AG04450 (cell line): ENCODE results near the gene LECT2. TPM values are rescaled to one million over a fixed set of nuclear protein-coding genes. Genes with fewer than 3 reads are reported as not detected.
A peak's percentile ranks its signal among the peaks of the same experiment; 100 is the strongest.

Source experiments
- CTCF ChIA-PET: fragments of 300-600, 350-600 bp; formaldehyde crosslinking; extraction: SDS; loops from one replicate; lab custom pipeline; 2022; ENCODE audit warnings: antibody characterized with exemption, inconsistent platforms; lab: Charles Lee
- POLR2A ChIA-PET: fragments of 350-600 bp; formaldehyde crosslinking; extraction: SDS; loops from one replicate; lab custom pipeline; 2021; ENCODE audit warnings: antibody characterized with exemption, inconsistent platforms; lab: Yijun Ruan, JAX
- DNase-seq: peaks from one replicate; pipeline ENCODE4 v3.0.0-alpha.2; 2011; ENCODE audit warnings: low read depth, low spot score
- H3K27ac ChIP-seq: one replicate; pipeline ENCODE4 v1.5.1; 2012; ENCODE audit warnings: low read depth, low read length, control low read depth
- H3K27me3 ChIP-seq: one replicate; pipeline ENCODE4 v1.6.0; 2012; ENCODE audit warnings: low read length; ENCODE audit not compliant: control insufficient read depth, insufficient read depth
- H3K4me3 ChIP-seq: 2 replicates; pipeline ENCODE4 v1.5.1; 2011; ENCODE audit warnings: mild to moderate bottlenecking, low read depth, low read length, control low read depth
- H3K9me3 ChIP-seq: 2 replicates; pipeline ENCODE4 v1.5.1; 2012; ENCODE audit warnings: low read length; ENCODE audit not compliant: control insufficient read depth, insufficient read depth
- polyA plus RNA-seq: library from polyadenylated mRNA; depleted of rRNA; stranded (reverse); fragments of >200 nt; gene quantifications from 2 replicates; pipeline ENCODE4 v1.2.3, GENCODE V29; 2011
- TF ChIP-seq, protein P1 (sequence below): IDR thresholded peaks from 2 replicates; pipeline ENCODE4 v1.5.1; 2011; ENCODE audit warnings: low read depth, low read length, control low read depth, inconsistent platforms

The LECT2 gene
- polyA plus RNA-seq, 1 experiment: not detected

DNA sequence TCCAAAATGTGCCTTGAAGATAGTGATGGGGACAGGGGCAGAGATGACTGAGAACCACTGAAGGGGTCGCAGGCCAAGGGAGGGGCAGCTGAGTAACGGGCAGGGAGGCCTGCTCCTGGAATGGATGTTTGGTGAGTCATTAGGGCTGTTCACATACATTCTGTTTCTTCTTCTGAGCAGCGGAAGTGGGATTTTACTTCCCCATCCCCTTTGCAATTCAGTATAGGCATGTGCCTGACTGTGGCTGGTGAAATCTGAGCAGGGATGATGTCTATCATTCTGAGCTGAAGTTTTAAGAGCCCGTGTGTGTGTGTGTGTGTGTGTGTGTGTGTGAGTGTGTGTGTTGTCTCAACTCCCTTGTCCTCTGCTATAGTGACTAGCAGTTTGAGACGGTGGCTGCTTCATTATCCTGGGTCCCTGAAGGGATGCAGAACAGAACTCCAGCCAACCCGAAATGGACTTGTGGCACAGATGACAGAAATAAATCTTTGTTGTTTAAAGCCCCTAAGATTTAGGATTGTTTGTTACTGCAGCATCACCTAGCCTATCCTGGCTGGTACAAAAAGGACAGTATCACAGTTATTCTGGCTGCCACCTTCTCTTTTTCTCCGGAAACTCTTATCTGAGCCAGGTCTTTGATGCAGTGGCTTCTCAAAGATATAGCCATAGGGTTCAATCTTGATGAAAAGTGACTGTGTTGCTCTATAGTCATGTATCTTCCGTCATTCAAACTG is 44.8 kb upstream of the LECT2 start:
- CTCF ChIA-PET: no interaction called here
- TF ChIP-seq, protein P1, sequence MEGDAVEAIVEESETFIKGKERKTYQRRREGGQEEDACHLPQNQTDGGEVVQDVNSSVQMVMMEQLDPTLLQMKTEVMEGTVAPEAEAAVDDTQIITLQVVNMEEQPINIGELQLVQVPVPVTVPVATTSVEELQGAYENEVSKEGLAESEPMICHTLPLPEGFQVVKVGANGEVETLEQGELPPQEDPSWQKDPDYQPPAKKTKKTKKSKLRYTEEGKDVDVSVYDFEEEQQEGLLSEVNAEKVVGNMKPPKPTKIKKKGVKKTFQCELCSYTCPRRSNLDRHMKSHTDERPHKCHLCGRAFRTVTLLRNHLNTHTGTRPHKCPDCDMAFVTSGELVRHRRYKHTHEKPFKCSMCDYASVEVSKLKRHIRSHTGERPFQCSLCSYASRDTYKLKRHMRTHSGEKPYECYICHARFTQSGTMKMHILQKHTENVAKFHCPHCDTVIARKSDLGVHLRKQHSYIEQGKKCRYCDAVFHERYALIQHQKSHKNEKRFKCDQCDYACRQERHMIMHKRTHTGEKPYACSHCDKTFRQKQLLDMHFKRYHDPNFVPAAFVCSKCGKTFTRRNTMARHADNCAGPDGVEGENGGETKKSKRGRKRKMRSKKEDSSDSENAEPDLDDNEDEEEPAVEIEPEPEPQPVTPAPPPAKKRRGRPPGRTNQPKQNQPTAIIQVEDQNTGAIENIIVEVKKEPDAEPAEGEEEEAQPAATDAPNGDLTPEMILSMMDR: no peak
- POLR2A ChIA-PET: interaction anchor here (0.5 to 1.3 kb wide), 2 partner anchors 12 to 29 kb away, joined by 3 read pairs; partner anchors contain the start of gene TGFBI
- Histone ChIP-seq H3K27ac (peak overlapping the region; percentile 78), H3K9me3 (no peaks in the 10 kb centered on the region), H3K4me3 (no peak overlapping the region), H3K27me3 (no peaks in the 10 kb centered on the region)
- peak; percentile 83 for DNase-seq

DNA sequence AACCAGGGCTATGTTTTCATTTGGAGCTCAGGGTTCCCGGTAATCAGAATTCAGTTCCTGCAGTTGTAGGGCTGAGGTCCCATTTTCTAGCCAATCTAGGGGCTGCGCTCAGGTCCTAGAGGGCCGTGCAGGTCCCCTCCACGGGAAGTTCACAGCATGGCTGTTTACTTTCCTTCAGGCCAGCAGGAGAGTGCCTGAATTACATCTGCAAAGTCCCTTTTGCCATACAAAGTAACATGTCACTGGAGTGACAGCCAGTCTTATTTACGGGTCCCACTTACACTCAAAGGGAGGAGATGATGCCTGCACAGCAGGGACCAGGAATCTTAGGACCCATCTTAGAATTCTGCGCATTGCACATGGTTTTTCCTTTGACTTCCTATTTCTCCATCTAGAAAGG is 44.1 kb upstream of the LECT2 start:
- no peak for DNase-seq
- POLR2A ChIA-PET: interaction anchor here (0.5 to 1.3 kb wide), 2 partner anchors 13 to 30 kb away, joined by 3 read pairs; partner anchors contain the start of gene TGFBI
- CTCF ChIA-PET: interaction anchor here (1.2 kb wide), 1 partner anchor 59 kb away, joined by 4 read pairs; no protein-coding TSS in a partner anchor
- TF ChIP-seq, protein P1: no peak
- H3K27ac ChIP-seq: peak overlapping the region; percentile 78
- no peaks in the 10 kb centered on the region for H3K9me3 ChIP-seq
- no peaks in the 10 kb centered on the region for H3K27me3 ChIP-seq
- H3K4me3 ChIP-seq: no peak overlapping the region

DNA sequence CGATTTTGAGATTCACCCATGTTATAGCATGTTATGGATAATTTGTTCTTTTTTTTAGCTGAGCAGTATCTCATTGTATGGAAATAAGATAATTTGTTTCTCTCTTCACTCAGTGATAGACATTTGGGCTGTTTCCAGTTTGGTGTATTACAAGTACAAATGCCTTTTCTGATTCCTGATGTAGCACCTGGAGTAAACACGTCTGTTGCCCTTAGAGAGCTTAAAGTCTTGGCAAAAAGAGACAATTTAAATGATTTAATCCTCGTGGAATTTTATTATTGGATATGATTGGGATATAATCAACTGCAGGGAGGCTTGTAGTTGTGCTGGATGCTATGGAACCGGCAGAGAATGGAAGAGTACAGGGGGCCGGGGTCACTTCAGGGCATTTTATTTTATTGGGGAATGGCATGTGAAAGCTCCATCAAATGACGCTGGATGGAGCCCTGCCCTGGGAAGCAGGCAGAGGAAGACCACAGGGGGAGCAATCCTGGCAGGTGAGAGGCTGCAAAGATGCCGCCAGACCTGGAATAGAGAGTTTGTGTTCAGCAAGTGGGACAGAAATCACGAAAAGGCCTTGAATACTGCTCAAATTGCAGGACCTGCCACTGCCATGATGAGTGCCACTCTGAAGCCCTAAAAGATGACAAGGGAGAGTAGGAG is 43.0 kb upstream of the LECT2 start:
- Histone ChIP-seq H3K27ac (no peak overlapping the region), H3K4me3 (no peak overlapping the region), H3K27me3 (no peaks in the 10 kb centered on the region), H3K9me3 (no peaks in the 10 kb centered on the region)
- ChIA-PET POLR2A (interaction anchor here (2.5 kb wide), 1 partner anchor 8 kb away, joined by 7 read pairs; no protein-coding TSS in a partner anchor), CTCF (interaction anchor here (0.6 to 1.2 kb wide), 4 partner anchors 20 to 72 kb away, joined by 3 to 4 read pairs (median 3); no protein-coding TSS in a partner anchor)
- DNase-seq: no peak
- TF ChIP-seq, protein P1: no peak

DNA sequence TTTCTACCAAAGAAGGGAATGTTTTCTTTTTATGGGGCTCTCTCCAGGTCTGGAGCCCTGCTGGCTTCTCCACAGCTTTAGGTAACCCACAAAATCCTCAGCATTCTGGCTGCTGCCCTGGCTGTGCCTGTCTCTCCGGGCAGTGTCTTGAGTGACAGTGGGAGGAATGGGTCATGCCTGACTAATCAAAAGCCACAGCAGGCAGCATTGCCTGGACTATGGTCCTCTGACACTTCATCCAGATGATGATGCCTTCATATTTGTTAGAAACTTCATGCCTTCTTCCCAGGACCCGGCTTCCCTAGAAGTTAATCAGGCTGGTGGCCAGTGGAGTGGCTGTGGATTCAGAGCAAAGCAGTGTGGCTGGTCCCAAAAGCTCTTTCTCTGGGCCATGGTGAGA is 41.8 kb upstream of the LECT2 start:
- no peak overlapping the region for H3K4me3 ChIP-seq
- TF ChIP-seq, protein P1: no peak
- DNase-seq: no peak
- no peak overlapping the region for H3K27ac ChIP-seq
- ChIA-PET CTCF (interaction anchor here (1.0 kb wide), 1 partner anchor 51 kb away, joined by 5 read pairs; no protein-coding TSS in a partner anchor), POLR2A (interaction anchor here (0.8 to 2.5 kb wide), 2 partner anchors 10 to 32 kb away, joined by 3 to 7 read pairs; partner anchors contain the start of gene TGFBI)
- H3K9me3 ChIP-seq: no peaks in the 10 kb centered on the region
- no peaks in the 10 kb centered on the region for H3K27me3 ChIP-seq
